Body of pancreas (tissue), 4 donors: Measurements from ENCODE around the gene CLIC6. TPM values are rescaled to one million over a fixed set of nuclear protein-coding genes. Genes with fewer than 3 reads are reported as not detected.

Source experiments
- ATAC-seq: fragments of 150-250 bp; one replicate; pipeline ENCODE4 v1.9.1; 2016
- DNase-seq, 4 donors: peaks; one replicate each; pipeline ENCODE4 v3.0.0-alpha.2; 2019
- H3K27ac ChIP-seq, 4 donors: fragments of 200-600 bp; sonication (generic); 1 replicate in 3 of 4; 2 replicates in 1 of 4; pipeline versions ENCODE4 v1.5.1 to v1.6.1; 2016 to 2019; ENCODE audit warnings: mild to moderate bottlenecking in 1 of 4, mixed read lengths in 1 of 4, moderate library complexity in 1 of 4
- H3K27me3 ChIP-seq, 2 donors: fragments of 200-600 bp; sonication (generic); one replicate each; pipeline ENCODE4 v1.6.0; 2016; ENCODE audit warnings: mild to moderate bottlenecking in 1 of 2
- H3K36me3 ChIP-seq, 2 donors: fragments of 200-600 bp; sonication (generic); replicated peaks in 1 of 2; 2 replicates each; pipeline ENCODE4 v1.5.1; 2016; ENCODE audit warnings: low read depth in 2 of 2; ENCODE audit not compliant: insufficient read depth in 1 of 2
- H3K4me1 ChIP-seq: fragments of 200-600 bp; sonication (generic); one replicate; pipeline ENCODE4 v1.6.0; 2016
- H3K4me3 ChIP-seq, 2 donors: fragments of 200-600 bp; sonication (generic); 1 replicate in 1 of 2; 2 replicates in 1 of 2; pipeline ENCODE4 v1.5.1; 2016 to 2019
- H3K9me3 ChIP-seq, 3 donors: fragments of 200-600 bp; sonication (generic); 1 replicate in 2 of 3; 2 replicates in 1 of 3; pipeline ENCODE4 v1.5.1; 2016
- POLR2A ChIP-seq, 3 donors: fragments of 450-650 bp; IDR thresholded peaks; one replicate each; pipeline ENCODE4 v1.6.1; 2016; ENCODE audit warnings: antibody characterized with exemption in 3 of 3, mild to moderate bottlenecking in 2 of 3
- WGBS, 2 donors: methylation state at CpG; one replicate each; pipeline ENCODE4 v1.1.5; 2017; 5-methylcytosine and 5-hydroxymethylcytosine counted together
- intact Hi-C: fragments of 100-400 bp; cut with DNase I; formaldehyde crosslinking; loops from one replicate; pipeline ENCODE4 v1.15.1; 2023
- total RNA-seq, 2 donors: library from RNA; depleted of rRNA; stranded (reverse); fragments of >200 nt; gene quantifications; one replicate each; pipeline ENCODE4 v1.1.0, GENCODE V29; 2016
- TF ChIP-seq, protein P1 (sequence below), 7 experiments: fragments of 450-650 bp in 4 of 7; fragments of 200-600 bp in 3 of 7; sonication (generic) in 3 of 7; IDR thresholded peaks; one replicate each; pipeline ENCODE4 v1.5.1; 2016 to 2019; ENCODE audit warnings: antibody characterized with exemption in 7 of 7

Gene CLIC6
- total RNA-seq, 2 donors from 2014 or later, result 0.99 to 1.8 TPM

DNA sequence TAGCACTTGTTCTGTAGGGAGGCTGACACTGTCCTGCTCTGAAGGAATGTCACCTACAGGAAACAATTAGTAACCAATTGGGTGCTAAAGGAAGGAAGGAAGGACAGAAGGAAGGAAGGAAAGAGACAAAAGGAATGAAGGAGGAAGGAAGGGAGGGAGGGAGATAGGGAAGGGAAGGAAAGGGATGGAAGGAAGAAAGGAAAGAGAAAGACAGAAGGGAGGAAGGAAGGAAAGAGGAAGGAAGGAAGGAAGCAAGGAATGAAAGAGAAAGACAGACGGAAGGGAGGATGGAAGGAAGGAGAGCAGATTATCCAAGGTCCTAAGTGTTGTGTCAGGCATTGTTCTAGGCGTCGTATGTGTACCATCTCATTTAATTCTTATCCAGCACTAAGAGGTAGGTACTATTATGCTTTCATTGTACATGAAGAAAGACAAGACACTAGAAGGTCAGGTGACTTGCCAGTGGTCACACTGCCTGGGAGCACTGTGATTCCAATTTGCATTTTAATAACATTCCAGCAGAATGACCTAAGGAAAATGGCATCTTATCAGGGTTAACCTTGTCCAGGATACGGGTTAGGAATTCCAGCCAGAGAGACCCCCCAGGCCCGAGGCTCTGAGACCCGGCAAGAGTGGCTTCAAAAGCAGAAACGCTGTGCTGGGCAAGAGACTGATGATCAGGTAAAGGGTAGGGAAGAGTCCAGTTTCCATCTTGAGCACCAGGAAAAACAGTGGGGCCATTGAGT lies 29.6 kb downstream of the CLIC6 start:
- DNase-seq (no peak), ATAC-seq (peak; percentile 23)
- no peak for TF ChIP-seq POLR2A (IDR thresholded peaks at IDR 0.05)
- Histone ChIP-seq H3K4me1 (peaks cover under 1% of the 10 kb centered on the region), H3K9me3 (no peaks in the 10 kb centered on the region), H3K27ac (no peak overlapping the region), H3K36me3 (no peaks in the 10 kb centered on the region), H3K4me3 (no peak overlapping the region), H3K27me3 (no peaks in the 10 kb centered on the region)
- WGBS, 2 donors, result 43 to 61% methylated on average over 7 of the region's 7 CpGs
- intact Hi-C loops, result no loop called here

DNA sequence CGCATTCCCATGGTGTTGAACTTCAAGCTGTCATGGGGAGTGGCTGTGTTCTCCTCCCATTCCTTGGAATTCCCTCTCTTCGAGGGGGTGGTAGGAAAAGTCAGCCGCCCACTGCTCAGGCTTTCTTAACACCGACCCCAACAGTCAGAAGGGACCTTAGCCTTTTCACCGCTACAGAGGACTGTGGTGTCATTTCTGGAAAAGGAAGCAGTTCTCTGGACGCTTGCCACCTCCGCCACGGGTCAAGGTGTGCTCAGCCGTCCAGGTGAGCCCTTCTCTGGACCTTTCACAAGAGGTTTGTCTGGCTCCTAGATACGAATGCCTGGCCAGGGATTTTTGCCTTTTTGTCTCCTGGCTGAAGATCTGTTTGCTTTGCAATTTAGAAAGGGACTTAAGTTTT lies 31.8 kb downstream of the CLIC6 start:
- ATAC-seq (no peak), DNase-seq (no peak)
- Histone ChIP-seq H3K36me3 (no peaks in the 10 kb centered on the region), H3K4me3 (no peak overlapping the region), H3K9me3 (no peaks in the 10 kb centered on the region), H3K27ac (no peak overlapping the region), H3K27me3 (no peaks in the 10 kb centered on the region), H3K4me1 (no peaks in the 10 kb centered on the region)
- 69 to 74% methylated on average over 10 of the region's 10 CpGs for WGBS, 2 donors
- intact Hi-C loops, result no loop called here
- TF ChIP-seq, protein P1, sequence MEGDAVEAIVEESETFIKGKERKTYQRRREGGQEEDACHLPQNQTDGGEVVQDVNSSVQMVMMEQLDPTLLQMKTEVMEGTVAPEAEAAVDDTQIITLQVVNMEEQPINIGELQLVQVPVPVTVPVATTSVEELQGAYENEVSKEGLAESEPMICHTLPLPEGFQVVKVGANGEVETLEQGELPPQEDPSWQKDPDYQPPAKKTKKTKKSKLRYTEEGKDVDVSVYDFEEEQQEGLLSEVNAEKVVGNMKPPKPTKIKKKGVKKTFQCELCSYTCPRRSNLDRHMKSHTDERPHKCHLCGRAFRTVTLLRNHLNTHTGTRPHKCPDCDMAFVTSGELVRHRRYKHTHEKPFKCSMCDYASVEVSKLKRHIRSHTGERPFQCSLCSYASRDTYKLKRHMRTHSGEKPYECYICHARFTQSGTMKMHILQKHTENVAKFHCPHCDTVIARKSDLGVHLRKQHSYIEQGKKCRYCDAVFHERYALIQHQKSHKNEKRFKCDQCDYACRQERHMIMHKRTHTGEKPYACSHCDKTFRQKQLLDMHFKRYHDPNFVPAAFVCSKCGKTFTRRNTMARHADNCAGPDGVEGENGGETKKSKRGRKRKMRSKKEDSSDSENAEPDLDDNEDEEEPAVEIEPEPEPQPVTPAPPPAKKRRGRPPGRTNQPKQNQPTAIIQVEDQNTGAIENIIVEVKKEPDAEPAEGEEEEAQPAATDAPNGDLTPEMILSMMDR (IDR thresholded peaks at IDR 0.05), result no peak

DNA sequence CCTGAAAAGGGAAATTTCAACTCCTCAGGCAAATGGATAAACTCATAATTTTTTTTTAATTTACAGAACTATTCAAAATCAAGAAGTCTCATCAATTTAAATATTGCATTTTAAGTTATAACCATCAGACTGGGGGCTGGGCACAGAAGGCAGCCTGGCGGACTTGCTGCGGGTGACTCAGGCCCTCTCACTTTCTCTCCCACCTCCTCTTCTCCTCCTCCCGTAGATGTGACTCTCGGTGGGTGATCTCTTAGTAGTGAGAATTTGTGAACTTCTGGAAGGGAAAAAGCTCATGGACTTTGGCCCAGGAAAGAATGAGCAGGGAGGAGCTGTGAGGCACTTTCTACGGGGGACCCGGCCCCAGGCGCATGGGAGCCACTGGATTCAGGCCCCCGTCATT lies 32.9 kb downstream of the CLIC6 start:
- ATAC-seq, result no peak

DNA sequence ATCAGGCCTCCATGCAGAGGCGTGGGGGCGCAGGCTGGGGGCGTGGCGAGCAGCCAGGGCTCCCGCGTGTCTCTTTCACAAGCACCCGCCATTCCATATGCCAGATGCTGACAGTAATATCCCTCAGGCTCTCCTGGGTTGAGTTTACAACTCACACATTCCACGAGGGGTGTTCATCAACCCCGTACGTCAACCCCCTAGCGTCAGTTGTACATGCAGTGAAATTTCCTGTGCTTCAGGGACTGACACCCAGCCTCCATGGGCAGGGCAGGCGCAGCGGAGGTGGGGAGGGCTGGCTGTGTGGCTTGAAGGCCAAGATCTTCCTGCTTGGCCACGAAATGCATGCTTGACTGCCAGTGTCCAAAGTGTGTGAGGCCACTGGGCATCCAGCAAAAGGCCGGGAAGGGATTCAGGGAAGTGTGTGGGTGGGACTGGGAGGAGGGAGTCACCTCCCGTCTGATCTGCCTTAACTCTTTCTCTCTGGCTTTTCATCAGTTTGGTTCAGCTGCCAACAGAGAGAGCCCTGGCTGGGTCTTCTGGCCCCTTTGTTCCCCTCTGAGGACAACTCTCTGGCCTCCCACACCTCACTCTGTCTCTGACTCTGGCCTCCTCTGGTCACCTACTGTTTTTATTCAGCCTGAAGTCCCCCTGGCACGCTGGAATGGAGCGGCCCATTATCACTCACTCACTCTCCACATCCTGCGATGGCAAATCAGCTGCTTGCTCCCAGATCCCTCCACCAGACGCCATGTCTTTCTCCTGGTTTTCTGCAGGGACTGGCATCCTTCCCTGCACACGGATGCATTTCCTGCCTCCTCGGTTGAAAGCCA lies 33.8 kb downstream of the CLIC6 start:
- ATAC-seq, result peak; percentile 33

More for the DNA sequence above, 32.9 kb downstream of the CLIC6 start:
- H3K4me1 ChIP-seq, result no peaks in the 10 kb centered on the region
- no peaks in the 10 kb centered on the region for H3K36me3 ChIP-seq
- H3K9me3 ChIP-seq, result no peaks in the 10 kb centered on the region
- DNase-seq, result no peak
- intact Hi-C loops, result no loop called here
- no peak for TF ChIP-seq POLR2A (IDR thresholded peaks at IDR 0.05)
- TF ChIP-seq, protein P1 (IDR thresholded peaks at IDR 0.05), result no peak
- WGBS, 2 donors, result 83 to 93% methylated on average over 8 of the region's 8 CpGs
- H3K27me3 ChIP-seq, result no peaks in the 10 kb centered on the region
- H3K4me3 ChIP-seq, result no peak overlapping the region
- H3K27ac ChIP-seq, result no peak overlapping the region

DNA sequence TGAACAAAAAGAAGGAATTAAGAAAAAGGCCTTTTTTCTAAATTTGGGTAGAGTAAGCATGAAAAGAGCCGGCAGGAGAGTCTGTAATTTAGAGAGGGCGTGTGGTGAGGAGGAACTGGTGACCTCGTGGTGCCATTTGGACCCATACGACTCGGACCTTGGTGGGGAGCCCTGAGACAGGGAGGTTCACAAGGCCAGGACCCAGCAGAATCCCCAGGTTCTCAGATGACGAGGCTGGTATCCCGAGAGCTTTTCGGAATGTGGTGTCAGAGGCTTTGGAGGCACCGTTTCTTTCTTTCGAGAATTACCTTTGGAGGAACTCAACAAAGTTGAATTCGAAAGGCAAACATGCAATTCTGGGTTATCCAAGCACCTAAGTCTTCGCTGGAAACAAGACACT lies 34.8 kb downstream of the CLIC6 start:
- Histone ChIP-seq H3K9me3 (no peaks in the 10 kb centered on the region), H3K36me3 (no peaks in the 10 kb centered on the region), H3K4me1 (no peaks in the 10 kb centered on the region), H3K27ac (no peak overlapping the region), H3K4me3 (no peak overlapping the region), H3K27me3 (no peaks in the 10 kb centered on the region)
- 78 to 82% methylated on average over 12 of the region's 12 CpGs for WGBS, 2 donors
- intact Hi-C loops, result no loop called here
- no peak for TF ChIP-seq POLR2A (IDR thresholded peaks at IDR 0.05)
- TF ChIP-seq, protein P1 (IDR thresholded peaks at IDR 0.05), result no peak
- no peak for DNase-seq
- no peak for ATAC-seq

More for the DNA sequence above, 33.8 kb downstream of the CLIC6 start:
- TF ChIP-seq POLR2A (IDR thresholded peaks at IDR 0.05), result no peak
- TF ChIP-seq, protein P1 (IDR thresholded peaks at IDR 0.05), result no peak
- peak overlapping the region in 1 of 4 donors; percentile 17 for H3K27ac ChIP-seq
- no peak overlapping the region for H3K4me3 ChIP-seq
- intact Hi-C loops, result no loop called here
- H3K4me1 ChIP-seq, result no peaks in the 10 kb centered on the region
- peak in 2 of 4 donors; percentile 18 to 19 for DNase-seq
- no peaks in the 10 kb centered on the region for H3K36me3 ChIP-seq
- no peaks in the 10 kb centered on the region for H3K9me3 ChIP-seq
- H3K27me3 ChIP-seq, result no peaks in the 10 kb centered on the region
- WGBS, 2 donors, result 80 to 81% methylated on average over 21 to 22 of the region's 22 CpGs
